Esophagus (tissue), 2 donors: ENCODE results near the gene SELP. TPM values are rescaled to one million over a fixed set of nuclear protein-coding genes. Genes with fewer than 3 reads are reported as not detected.

Experiments used
- H3K27ac ChIP-seq, 2 donors: one replicate each; pipeline ENCODE4 v1.5.1; 2013; ENCODE audit warnings: low read depth in 2 of 2, mild to moderate bottlenecking in 2 of 2, inconsistent platforms in 1 of 2, low read length in 1 of 2, moderate library complexity in 1 of 2
- H3K27me3 ChIP-seq, 2 donors: one replicate each; pipeline ENCODE4 v1.6.1; 2013; ENCODE audit warnings: low read length in 2 of 2, control low read depth in 1 of 2, mild to moderate bottlenecking in 1 of 2; ENCODE audit not compliant: insufficient read depth in 2 of 2, control insufficient read depth in 1 of 2
- H3K36me3 ChIP-seq, 2 donors: one replicate each; pipeline ENCODE4 v1.6.1; 2013; ENCODE audit warnings: low read length in 1 of 2; ENCODE audit not compliant: control insufficient read depth in 2 of 2, insufficient read depth in 2 of 2
- H3K4me1 ChIP-seq, 2 donors: one replicate each; pipeline ENCODE4 v1.6.1; 2013; ENCODE audit warnings: low read length in 1 of 2; ENCODE audit not compliant: control insufficient read depth in 2 of 2, insufficient read depth in 2 of 2
- H3K4me3 ChIP-seq, 2 donors: one replicate each; pipeline ENCODE4 v1.5.1; 2013; ENCODE audit warnings: low read length in 2 of 2, mild to moderate bottlenecking in 2 of 2, low read depth in 1 of 2, moderate library complexity in 1 of 2
- H3K9me3 ChIP-seq, 2 donors: one replicate each; pipeline ENCODE4 v1.6.1; 2013; ENCODE audit warnings: mild to moderate bottlenecking in 2 of 2, low read depth in 1 of 2, low read length in 1 of 2, moderate library complexity in 1 of 2; ENCODE audit not compliant: control insufficient read depth in 2 of 2, insufficient read depth in 1 of 2
- WGBS, 2 donors: extraction: QIAGEN DNeasy Blood & Tissue Kit; methylation state at CpG; one replicate each; pipeline ENCODE4 v1.1.7; 2013; 5-methylcytosine and 5-hydroxymethylcytosine counted together
- polyA plus RNA-seq, 2 donors: library from polyadenylated mRNA; stranded (reverse); fragments of 200-250 nt; gene quantifications; one replicate each; pipeline ENCODE4 v1.2.3, GENCODE V29; 2013
- donor health status: healthy with polysubstance abuse.
- donor health status: Bipolar disorder and iron deficiency.

Gene SELP
- polyA plus RNA-seq, 2 donors, result 1.5 to 2.1 TPM

- Histone ChIP-seq H3K27ac (no peak overlapping the region), H3K4me1 (no peaks in the 10 kb centered on the region)
- 54 to 61% methylated on average over 5 of the region's 5 CpGs for WGBS, 2 donors
Measured at GRCh38 chr1:169604781-169605560, 25.0 kb downstream of the SELP start.

GRCh38 chr1:169601096-169601881 is 28.6 kb downstream of the SELP start:
- H3K4me3 ChIP-seq, result no peak overlapping the region
- H3K27ac ChIP-seq, result no peak overlapping the region
- no peaks in the 10 kb centered on the region for H3K36me3 ChIP-seq
- 28 to 35% methylated on average over 3 of the region's 3 CpGs for WGBS, 2 donors
- H3K27me3 ChIP-seq, result no peaks in the 10 kb centered on the region
- no peaks in the 10 kb centered on the region for H3K4me1 ChIP-seq
- H3K9me3 ChIP-seq, result no peaks in the 10 kb centered on the region

More at GRCh38 chr1:169604781-169605560, 25.0 kb downstream of the SELP start:
- H3K4me3 ChIP-seq, result no peak overlapping the region
- no peaks in the 10 kb centered on the region for H3K9me3 ChIP-seq
- no peaks in the 10 kb centered on the region for H3K36me3 ChIP-seq
- H3K27me3 ChIP-seq, result no peaks in the 10 kb centered on the region

GRCh38 chr1:169595764-169596711 is 33.9 kb downstream of the SELP start:
- no peaks in the 10 kb centered on the region for H3K27me3 ChIP-seq
- H3K4me3 ChIP-seq, result no peak overlapping the region
- no peak overlapping the region for H3K27ac ChIP-seq
- H3K36me3 ChIP-seq, result no peaks in the 10 kb centered on the region
- WGBS, 2 donors, result 48 to 51% methylated on average over 3 of the region's 3 CpGs
- no peaks in the 10 kb centered on the region for H3K9me3 ChIP-seq
- H3K4me1 ChIP-seq, result no peaks in the 10 kb centered on the region

- Histone ChIP-seq H3K9me3 (no peaks in the 10 kb centered on the region), H3K27me3 (no peaks in the 10 kb centered on the region), H3K4me3 (no peak overlapping the region), H3K36me3 (no peaks in the 10 kb centered on the region), H3K27ac (no peak overlapping the region), H3K4me1 (no peaks in the 10 kb centered on the region)
- 54 to 55% methylated on average over 3 of the region's 3 CpGs for WGBS, 2 donors
Measured at GRCh38 chr1:169594391-169594790, 35.5 kb downstream of the SELP start.

- 72 to 76% methylated on average over 5 of the region's 5 CpGs for WGBS, 2 donors
- peaks cover 0 to 4% of the 10 kb centered on the region in 2 donors for H3K4me1 ChIP-seq
- no peaks in the 10 kb centered on the region for H3K36me3 ChIP-seq
- H3K9me3 ChIP-seq, result no peaks in the 10 kb centered on the region
- H3K4me3 ChIP-seq, result no peak overlapping the region
- H3K27me3 ChIP-seq, result no peaks in the 10 kb centered on the region
- H3K27ac ChIP-seq, result no peak overlapping the region
Measured at GRCh38 chr1:169590932-169591331, 39.0 kb downstream of the SELP start.

GRCh38 chr1:169588785-169589485 is 41.0 kb downstream of the SELP start:
- H3K27me3 ChIP-seq, result no peaks in the 10 kb centered on the region
- no peaks in the 10 kb centered on the region for H3K9me3 ChIP-seq
- WGBS, 2 donors, result 76 to 81% methylated on average over 4 of the region's 4 CpGs
- H3K36me3 ChIP-seq, result no peaks in the 10 kb centered on the region
- H3K4me1 ChIP-seq, result peaks cover 0 to 4% of the 10 kb centered on the region in 2 donors
- no peak overlapping the region for H3K4me3 ChIP-seq
- no peak overlapping the region for H3K27ac ChIP-seq

GRCh38 chr1:169588112-169588511 is 41.8 kb downstream of the SELP start:
- Histone ChIP-seq H3K4me1 (peaks cover 0 to 4% of the 10 kb centered on the region in 2 donors), H3K27ac (no peak overlapping the region), H3K9me3 (no peaks in the 10 kb centered on the region), H3K4me3 (no peak overlapping the region), H3K36me3 (no peaks in the 10 kb centered on the region), H3K27me3 (no peaks in the 10 kb centered on the region)
- 19 to 21% methylated on average over 1 of the region's 1 CpG for WGBS, 2 donors

- Histone ChIP-seq H3K27ac (no peak within 1 kb of the TSS), H3K4me3 (no peak within 1 kb of the TSS), H3K27me3 (no peaks in the 10 kb centered on the region), H3K4me1 (peaks cover 0 to 4% of the 10 kb centered on the region in 2 donors), H3K36me3 (no peaks in the 10 kb centered on the region), H3K9me3 (no peaks in the 10 kb centered on the region)
- WGBS, 2 donors, result 23 to 27% methylated on average over 15 of the region's 15 CpGs
Measured at GRCh38 chr1:169586395-169587255, 43.3 kb downstream of the SELP start, which contains the start of gene F5. Gene F5, minus strand, starts transcription at chr1:169586481. Its CDS starts 95 bp downstream, at chr1:169586386.
